Calu3 (cell line): ENCODE measurements around the gene GPR137C. TPM values are rescaled to one million over a fixed set of nuclear protein-coding genes. Genes with fewer than 3 reads are reported as not detected.

Experiments
- BruUV-seq: library from RNA; stranded (reverse); fragments of 400-500 nt; replicated peaks from 2 replicates; lab custom pipeline; 2021; lab: Mats Ljungman, UMichigan
- CTCF ChIA-PET: fragments of 300-600 bp; sonication (Branson Sonifier 250); formaldehyde crosslinking; loops from one replicate; lab custom pipeline; 2022; ENCODE audit warnings: antibody characterized with exemption; lab: Charles Lee
- DNase-seq: peaks from one replicate; pipeline ENCODE4 v3.0.0; 2022
- H3K27ac Mint-ChIP-seq: one replicate; pipeline ENCODE4 v1.8.0; 2022; ENCODE audit warnings: mixed read lengths; ENCODE audit not compliant: unreplicated experiment
- H3K27me3 Mint-ChIP-seq: one replicate; pipeline ENCODE4 v1.8.0; 2022; ENCODE audit warnings: mixed read lengths; ENCODE audit not compliant: unreplicated experiment
- H3K36me3 Mint-ChIP-seq: one replicate; pipeline ENCODE4 v1.8.0; 2022; ENCODE audit warnings: mild to moderate bottlenecking, moderate library complexity, mixed read lengths; ENCODE audit not compliant: insufficient read depth, unreplicated experiment
- H3K4me1 Mint-ChIP-seq: one replicate; pipeline ENCODE4 v1.8.0; 2022; ENCODE audit warnings: mild to moderate bottlenecking, low read depth, mixed read lengths; ENCODE audit not compliant: unreplicated experiment
- H3K4me3 Mint-ChIP-seq: one replicate; pipeline ENCODE4 v1.8.0; 2022; ENCODE audit warnings: mild to moderate bottlenecking, low read depth, moderate library complexity, mixed read lengths; ENCODE audit not compliant: unreplicated experiment
- H3K9me3 Mint-ChIP-seq: one replicate; pipeline ENCODE4 v1.8.0; 2022; ENCODE audit warnings: low read depth, mixed read lengths; ENCODE audit not compliant: unreplicated experiment
- CTCF ChIP-seq: fragments of 200-600 bp; IDR thresholded peaks from one replicate; pipeline ENCODE4 v1.8.0; 2022; ENCODE audit warnings: antibody characterized with exemption; ENCODE audit not compliant: unreplicated experiment
- intact Hi-C: fragments of 100-400 bp; cut with micrococcal nuclease; formaldehyde crosslinking; loops from one replicate; pipeline ENCODE4 v1.10.0; 2022; ENCODE audit not compliant: unreplicated experiment
- total RNA-seq: library from RNA; stranded (reverse); gene quantifications from 2 replicates; pipeline ENCODE4 v1.2.3, GENCODE V29; 2022

Gene GPR137C
- total RNA-seq, 1 experiment from 2014 or later = 2.3 TPM

- BruUV-seq = no TSS peak
- Mint-ChIP-seq H3K27ac (no peak overlapping the region), H3K4me1 (peaks cover 17% of the 10 kb centered on the region), H3K4me3 (no peak overlapping the region), H3K27me3 (no peaks in the 10 kb centered on the region), H3K36me3 (peaks cover 12% of the 10 kb centered on the region), H3K9me3 (no peaks in the 10 kb centered on the region)
- intact Hi-C loops = no loop called here
- no peak for DNase-seq
- CTCF ChIA-PET = no interaction called here
- no peak for TF ChIP-seq CTCF
Measured at GRCh38 chr14:52547526-52547925, 5.1 kb upstream of the GPR137C start.

DNA sequence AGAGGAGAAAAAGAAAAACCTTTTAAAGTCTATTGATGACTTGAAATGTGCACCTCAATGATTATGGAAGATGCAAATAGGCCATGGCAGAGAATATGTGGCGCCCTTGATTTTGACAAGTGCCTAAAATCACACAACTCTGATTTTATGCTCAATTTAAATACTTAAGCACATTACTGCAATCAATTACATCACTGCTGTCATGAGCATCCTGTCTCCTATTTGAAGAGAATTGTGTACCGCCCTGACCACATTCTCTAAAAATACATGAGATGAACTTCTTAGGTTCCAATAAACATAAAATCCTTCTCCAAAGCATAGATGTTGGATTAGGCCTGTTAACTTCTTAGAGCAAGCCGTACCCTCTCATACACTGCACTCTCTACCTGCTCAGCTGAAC, 2.0 kb upstream of the GPR137C start:
- no peak overlapping the region for H3K4me3 Mint-ChIP-seq
- CTCF ChIA-PET = no interaction called here
- no peaks in the 10 kb centered on the region for H3K9me3 Mint-ChIP-seq
- peaks cover 29% of the 10 kb centered on the region for H3K36me3 Mint-ChIP-seq
- no peak for TF ChIP-seq CTCF
- BruUV-seq = no TSS peak
- H3K27me3 Mint-ChIP-seq = no peaks in the 10 kb centered on the region
- peaks cover 17% of the 10 kb centered on the region for H3K4me1 Mint-ChIP-seq
- H3K27ac Mint-ChIP-seq = no peak overlapping the region
- intact Hi-C loops = loop anchor here (10.0 kb wide), 3 partner anchors 154 to 404 kb away; partner anchors contain the start of genes FERMT2 and PSMC6
- DNase-seq = no peak

DNA sequence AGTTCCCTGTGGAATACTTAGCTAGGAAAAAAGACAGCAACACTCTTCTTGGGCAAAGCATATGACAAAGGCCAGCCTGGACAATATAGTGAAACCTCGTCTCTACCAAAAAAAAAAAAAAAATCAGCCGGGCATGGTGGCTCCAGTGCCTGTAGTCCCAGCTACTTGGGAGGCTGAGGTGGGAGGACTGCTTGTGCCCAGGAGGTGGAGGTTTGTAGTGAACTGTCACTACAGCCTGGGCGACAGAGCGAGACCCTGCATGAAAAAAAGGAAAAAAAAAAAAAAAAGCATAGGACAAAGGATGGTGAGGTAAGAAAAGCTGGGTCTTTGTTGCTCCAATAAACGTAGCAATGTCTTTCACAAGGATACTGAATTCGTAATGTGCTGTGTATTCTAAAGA, 1.4 kb upstream of the GPR137C start:
- no peaks in the 10 kb centered on the region for H3K9me3 Mint-ChIP-seq

DNA sequence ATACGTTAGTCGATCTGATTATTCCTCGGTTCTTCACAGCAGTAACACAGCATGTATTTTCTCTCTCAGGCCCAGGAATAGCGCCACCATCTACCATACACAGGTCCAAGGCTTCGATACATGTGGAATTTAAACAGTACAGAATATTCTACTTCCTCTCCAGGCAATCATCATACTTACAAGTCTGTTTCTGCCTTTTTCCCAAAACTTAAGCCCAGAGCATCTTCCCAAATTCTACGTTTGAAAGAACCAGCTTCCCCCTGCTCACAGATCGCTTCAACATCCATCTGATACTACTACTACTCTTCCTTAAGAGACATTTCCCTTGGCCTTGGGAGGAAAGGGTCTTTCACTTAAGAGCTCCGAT, 957 bp upstream of the GPR137C start:
- Mint-ChIP-seq H3K4me3 (peak overlapping the region; percentile 93), H3K4me1 (peaks cover 17% of the 10 kb centered on the region), H3K9me3 (no peaks in the 10 kb centered on the region), H3K27me3 (no peaks in the 10 kb centered on the region), H3K27ac (peak overlapping the region; percentile 73), H3K36me3 (peaks cover 29% of the 10 kb centered on the region)
- DNase-seq = no peak
- CTCF ChIA-PET = interaction anchor here (0.6 to 1.5 kb wide), 3 partner anchors 9 to 887 kb away, joined by 3 to 7 read pairs (median 4); no protein-coding TSS in a partner anchor
- TSS peak; percentile 51 for BruUV-seq
- TF ChIP-seq CTCF = no peak
- intact Hi-C loops = loop anchor here (10.0 kb wide), 3 partner anchors 153 to 403 kb away; partner anchors contain the start of genes FERMT2 and PSMC6

More for the DNA sequence above, 1.4 kb upstream of the GPR137C start:
- peaks cover 29% of the 10 kb centered on the region for H3K36me3 Mint-ChIP-seq
- TF ChIP-seq CTCF = no peak
- peaks cover 17% of the 10 kb centered on the region for H3K4me1 Mint-ChIP-seq
- peak overlapping the region; percentile 93 for H3K4me3 Mint-ChIP-seq
- BruUV-seq = no TSS peak
- DNase-seq = no peak
- H3K27me3 Mint-ChIP-seq = no peaks in the 10 kb centered on the region
- CTCF ChIA-PET = interaction anchor here (0.6 to 1.5 kb wide), 2 partner anchors 8 to 887 kb away, joined by 4 to 7 read pairs; no protein-coding TSS in a partner anchor
- intact Hi-C loops = loop anchor here (10.0 kb wide), 3 partner anchors 154 to 404 kb away; partner anchors contain the start of genes FERMT2 and PSMC6
- peak overlapping the region; percentile 73 for H3K27ac Mint-ChIP-seq
